CD4-positive, alpha-beta T cell treated with Interleukin-6 at 100 ng/mL for 8 hours (primary cell): ENCODE results near the gene HTRA1.

Experiments used
- DNase-seq: peaks from one replicate; pipeline ENCODE4 v3.0.0-alpha.2; 2020; ENCODE audit warnings: mixed read lengths, low spot score

Gene HTRA1

DNA sequence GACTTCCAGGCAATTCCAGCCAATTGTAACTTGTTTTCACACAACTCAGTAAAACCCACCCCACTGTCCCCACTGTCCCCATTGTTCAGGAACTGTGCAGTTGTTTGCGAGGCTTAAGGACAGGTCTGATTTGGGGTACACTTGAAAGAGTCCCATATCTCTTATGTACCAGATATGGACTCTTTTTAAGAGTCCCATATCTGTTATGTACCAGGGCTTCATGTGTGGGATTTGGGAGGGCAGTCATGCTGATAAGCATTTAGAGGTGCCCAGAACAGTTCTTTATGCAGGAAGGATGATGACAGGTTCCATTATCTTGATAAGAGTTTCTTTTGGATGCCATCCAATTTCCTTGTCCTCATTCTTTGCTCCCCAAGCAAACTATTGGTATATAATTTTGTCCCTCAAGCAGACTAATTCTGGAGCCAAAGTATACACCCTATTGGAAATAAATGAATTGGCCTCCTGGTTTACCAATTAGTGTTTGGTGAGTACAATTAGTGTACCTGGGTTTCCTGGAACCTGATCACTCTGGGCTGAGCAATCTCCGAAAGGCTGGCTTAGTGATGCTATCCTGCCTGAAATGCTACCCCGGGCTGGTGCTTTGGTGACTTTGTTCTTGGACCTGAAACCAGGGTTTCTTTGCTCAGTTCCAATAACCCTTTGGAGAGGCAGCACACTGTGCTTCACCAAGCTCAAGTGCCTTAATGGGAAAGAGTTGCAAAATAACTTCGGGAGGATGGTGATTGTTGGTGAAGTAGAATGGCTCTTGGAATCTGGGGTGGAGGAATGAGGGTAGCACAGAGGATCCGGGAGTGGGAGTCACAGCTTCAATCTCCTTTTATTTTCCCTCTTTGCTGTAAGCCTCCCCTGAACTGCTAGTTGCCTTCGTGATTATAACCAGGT lies 93.0 kb downstream of the HTRA1 start:
- no peak for DNase-seq

DNA sequence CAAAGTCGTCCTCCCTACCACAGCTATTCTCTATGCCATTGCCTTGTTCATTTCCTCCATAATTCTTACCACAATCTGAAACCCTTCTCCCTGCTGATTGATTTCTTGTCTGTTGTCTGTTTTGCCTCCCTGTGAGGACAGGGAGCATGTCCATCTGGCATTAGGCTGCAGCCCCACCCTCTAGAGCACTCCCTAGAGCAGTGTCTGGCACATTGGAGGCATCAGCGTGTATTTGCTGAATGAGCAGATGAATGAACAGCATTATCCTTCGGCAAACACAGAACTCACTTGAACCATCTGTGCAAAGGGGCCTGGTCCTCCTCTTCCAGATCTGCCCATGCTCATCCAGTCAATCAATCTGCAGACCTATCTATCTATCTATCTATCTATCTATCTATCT lies 94.1 kb downstream of the HTRA1 start:
- no peak for DNase-seq

DNA sequence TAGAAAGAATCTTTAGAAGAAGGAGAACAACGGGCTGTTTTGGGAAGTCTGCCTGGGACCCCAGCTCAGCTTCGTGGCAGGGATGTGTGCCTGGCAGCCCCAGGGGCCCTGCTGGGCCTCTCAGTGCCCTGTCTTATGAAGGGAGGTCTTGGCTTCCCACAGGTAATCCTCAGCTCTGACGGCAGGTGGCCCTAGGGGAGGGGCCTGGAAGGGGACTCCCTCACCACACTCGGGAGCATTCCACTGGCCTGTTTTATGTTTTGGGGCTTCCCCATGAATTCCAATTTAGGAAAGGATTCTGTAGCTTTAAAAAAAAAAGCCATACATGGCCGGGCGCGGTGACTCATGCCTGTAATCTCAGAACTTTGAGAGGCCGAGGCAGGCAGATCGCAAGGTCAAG lies 96.2 kb downstream of the HTRA1 start:
- DNase-seq = no peak

DNA sequence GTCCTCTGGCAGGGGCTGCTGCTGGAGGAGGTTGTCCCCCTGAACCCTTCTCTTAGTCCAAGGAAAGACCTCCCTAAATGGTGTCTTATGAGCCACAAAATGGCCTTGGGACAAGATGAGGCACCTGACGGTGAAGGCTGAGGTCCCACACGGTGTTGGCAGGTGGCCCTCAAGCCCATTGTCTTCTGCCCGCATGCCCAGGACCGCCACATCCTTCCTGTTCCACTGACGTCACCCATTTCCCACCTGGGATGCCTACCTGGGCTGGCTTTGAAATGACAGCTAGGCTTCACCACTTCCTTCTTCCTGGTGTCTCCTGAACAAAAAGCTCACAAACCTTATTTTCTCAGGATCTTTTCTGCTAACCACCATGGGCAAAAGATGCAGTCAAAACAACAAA lies 97.1 kb downstream of the HTRA1 start:
- peak; percentile 29 for DNase-seq

GRCh38 chr10:122559228-122559627 lies 97.9 kb downstream of the HTRA1 start:
- DNase-seq = no peak

GRCh38 chr10:122560279-122560804 lies 99.0 kb downstream of the HTRA1 start, which contains the start of gene DMBT1:
Gene DMBT1, plus strand, starts transcription at chr10:122560754. Its CDS starts 17 bp downstream, at chr10:122560771.
- DNase-seq = no peak

DNA sequence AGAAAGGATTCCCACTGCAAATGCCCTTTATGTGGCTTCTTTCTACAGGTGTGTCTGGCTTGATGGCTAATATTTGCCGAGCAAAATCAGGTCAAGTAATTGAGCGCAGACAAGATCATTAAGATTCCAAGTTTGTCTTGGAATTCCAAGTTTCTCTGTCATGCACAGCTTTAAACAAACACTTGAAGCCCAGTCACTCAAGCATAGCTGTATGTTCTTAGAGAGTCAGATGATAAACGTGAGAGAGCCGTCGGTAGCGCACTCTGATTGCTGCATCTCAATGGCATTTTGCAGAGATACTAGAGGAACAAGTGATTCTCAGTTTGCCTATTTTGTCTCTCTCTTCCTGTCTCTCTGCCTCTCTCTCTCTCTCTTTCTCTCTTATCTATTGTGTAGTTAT lies 99.9 kb downstream of the HTRA1 start:
- DNase-seq = no peak

- DNase-seq = no peak
Measured at GRCh38 chr10:122561792-122562191, 100.4 kb downstream of the HTRA1 start.
